ENCODE data around the gene PPM1F.
"Not testable (repeated sequence)": the region's sequence is repeated elsewhere in the genome, so short reads cannot be mapped to it uniquely, and the experiment has no call there.

- not testable (repeated sequence) for TF ChIP-seq POLR2A, CTCF (IDR thresholded peaks at IDR 0.05)
Observed at GRCh38 chr22:21882754-21883333, 69.8 kb downstream of the PPM1F start.
